ENCODE data around the gene LARP4.

The LARP4 gene

GRCh38 chr12:50401500-50402081, 906 bp downstream of the LARP4 start:
- no peak for TF ChIP-seq CTCF (IDR thresholded peaks at IDR 0.05; ENCODE audit: low read depth, low read length)
- DNase-seq (ENCODE audit: extremely low read depth, low read depth), result no peak

- TF ChIP-seq CTCF (IDR thresholded peaks at IDR 0.05; ENCODE audit: low read depth, low read length), result no peak
- DNase-seq (ENCODE audit: extremely low read depth, low read depth), result no peak
These were observed 1.7 kb downstream of the LARP4 start for GRCh38 chr12:50402264-50403000.

GRCh38 chr12:50403001-50403440, 2.3 kb downstream of the LARP4 start:
- no peak for TF ChIP-seq CTCF (IDR thresholded peaks at IDR 0.05; ENCODE audit: low read depth, low read length)
- DNase-seq (ENCODE audit: extremely low read depth, low read depth), result no peak

GRCh38 chr12:50404307-50404706, 3.6 kb downstream of the LARP4 start:
- no peak for DNase-seq (ENCODE audit: extremely low read depth, low read depth)
- no peak for TF ChIP-seq CTCF (IDR thresholded peaks at IDR 0.05; ENCODE audit: low read depth, low read length)

GRCh38 chr12:50411051-50411660, 10.5 kb downstream of the LARP4 start:
- DNase-seq (ENCODE audit: extremely low read depth, low read depth), result no peak
- TF ChIP-seq CTCF (IDR thresholded peaks at IDR 0.05; ENCODE audit: low read depth, low read length), result no peak

GRCh38 chr12:50415899-50416479, 15.3 kb downstream of the LARP4 start:
- TF ChIP-seq CTCF (IDR thresholded peaks at IDR 0.05; ENCODE audit: low read depth, low read length), result no peak
- DNase-seq (ENCODE audit: extremely low read depth, low read depth), result no peak
